ENCODE results near the gene LRRC8E.

DNA sequence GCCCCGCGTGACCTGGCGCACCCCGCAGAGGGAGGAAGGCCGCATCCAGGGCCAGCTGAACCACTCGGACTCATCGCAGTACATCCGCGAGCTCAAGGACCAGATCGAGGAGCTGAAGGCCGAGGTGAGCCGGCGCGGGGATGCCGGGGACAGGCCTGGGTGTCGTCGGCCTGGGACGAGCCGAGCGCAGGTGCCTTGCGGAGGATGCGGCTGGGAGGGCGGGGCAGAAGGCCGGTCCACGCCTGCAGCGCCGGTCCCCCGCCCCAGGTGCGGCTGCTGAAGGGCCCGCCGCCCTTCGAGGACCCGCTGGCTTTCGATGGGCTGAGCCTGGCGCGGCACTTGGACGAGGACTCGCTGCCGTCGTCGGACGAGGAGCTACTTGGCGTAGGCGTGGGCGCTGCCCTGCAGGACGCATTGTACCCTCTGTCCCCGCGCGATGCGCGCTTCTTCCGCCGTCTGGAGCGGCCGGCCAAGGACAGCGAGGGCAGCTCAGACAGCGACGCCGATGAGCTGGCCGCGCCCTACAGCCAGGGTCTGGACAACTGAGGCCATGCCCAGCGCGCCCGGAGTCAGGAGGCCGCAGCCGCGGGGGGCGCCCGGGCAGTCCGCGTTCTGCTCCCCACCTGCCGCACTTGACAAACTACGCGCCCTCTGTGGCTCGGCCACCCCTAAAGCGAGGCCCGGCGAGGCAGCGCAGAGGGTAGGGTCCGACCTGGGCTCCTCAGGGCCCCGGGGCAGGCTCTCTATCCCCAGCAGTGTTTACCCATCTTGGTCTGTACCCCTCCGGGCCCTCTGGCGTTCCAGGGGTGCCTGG is 24.9 kb upstream of the LRRC8E start:
- TF ChIP-seq, protein P1, sequence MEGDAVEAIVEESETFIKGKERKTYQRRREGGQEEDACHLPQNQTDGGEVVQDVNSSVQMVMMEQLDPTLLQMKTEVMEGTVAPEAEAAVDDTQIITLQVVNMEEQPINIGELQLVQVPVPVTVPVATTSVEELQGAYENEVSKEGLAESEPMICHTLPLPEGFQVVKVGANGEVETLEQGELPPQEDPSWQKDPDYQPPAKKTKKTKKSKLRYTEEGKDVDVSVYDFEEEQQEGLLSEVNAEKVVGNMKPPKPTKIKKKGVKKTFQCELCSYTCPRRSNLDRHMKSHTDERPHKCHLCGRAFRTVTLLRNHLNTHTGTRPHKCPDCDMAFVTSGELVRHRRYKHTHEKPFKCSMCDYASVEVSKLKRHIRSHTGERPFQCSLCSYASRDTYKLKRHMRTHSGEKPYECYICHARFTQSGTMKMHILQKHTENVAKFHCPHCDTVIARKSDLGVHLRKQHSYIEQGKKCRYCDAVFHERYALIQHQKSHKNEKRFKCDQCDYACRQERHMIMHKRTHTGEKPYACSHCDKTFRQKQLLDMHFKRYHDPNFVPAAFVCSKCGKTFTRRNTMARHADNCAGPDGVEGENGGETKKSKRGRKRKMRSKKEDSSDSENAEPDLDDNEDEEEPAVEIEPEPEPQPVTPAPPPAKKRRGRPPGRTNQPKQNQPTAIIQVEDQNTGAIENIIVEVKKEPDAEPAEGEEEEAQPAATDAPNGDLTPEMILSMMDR (IDR thresholded peaks at IDR 0.05; ENCODE audit: insufficient read depth, low read depth, low read length), result no peak
- TF ChIP-seq EZH2 (IDR thresholded peaks at IDR 0.05; ENCODE audit: insufficient read depth, low read length), result no peak

Measured in astrocyte (in vitro differentiated cells and primary cell).